ENCODE results near the gene LILRB3.

DNA sequence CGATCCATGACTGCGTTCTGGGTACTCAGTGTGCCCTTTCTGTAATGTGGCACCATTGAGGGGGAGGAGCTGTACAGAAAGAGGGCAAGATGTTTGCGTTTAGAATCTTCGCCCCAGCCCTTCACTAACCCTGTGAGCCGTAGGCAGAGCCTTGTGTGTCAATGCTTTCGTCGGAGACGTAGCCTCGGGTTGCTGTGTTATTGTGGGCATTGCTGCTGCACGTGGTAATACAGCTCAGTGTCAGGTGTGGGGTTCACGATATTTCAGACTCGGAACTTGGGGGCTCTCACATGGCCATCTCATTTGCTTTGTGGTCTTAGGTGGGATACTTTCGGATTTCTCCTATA, 16.0 kb downstream of the LILRB3 start:
- TF ChIP-seq POLR2A (IDR thresholded peaks at IDR 0.05) (no peak), POLR2AphosphoS5 (IDR thresholded peaks at IDR 0.05) (no peak)
- TF ChIP-seq, protein P1, sequence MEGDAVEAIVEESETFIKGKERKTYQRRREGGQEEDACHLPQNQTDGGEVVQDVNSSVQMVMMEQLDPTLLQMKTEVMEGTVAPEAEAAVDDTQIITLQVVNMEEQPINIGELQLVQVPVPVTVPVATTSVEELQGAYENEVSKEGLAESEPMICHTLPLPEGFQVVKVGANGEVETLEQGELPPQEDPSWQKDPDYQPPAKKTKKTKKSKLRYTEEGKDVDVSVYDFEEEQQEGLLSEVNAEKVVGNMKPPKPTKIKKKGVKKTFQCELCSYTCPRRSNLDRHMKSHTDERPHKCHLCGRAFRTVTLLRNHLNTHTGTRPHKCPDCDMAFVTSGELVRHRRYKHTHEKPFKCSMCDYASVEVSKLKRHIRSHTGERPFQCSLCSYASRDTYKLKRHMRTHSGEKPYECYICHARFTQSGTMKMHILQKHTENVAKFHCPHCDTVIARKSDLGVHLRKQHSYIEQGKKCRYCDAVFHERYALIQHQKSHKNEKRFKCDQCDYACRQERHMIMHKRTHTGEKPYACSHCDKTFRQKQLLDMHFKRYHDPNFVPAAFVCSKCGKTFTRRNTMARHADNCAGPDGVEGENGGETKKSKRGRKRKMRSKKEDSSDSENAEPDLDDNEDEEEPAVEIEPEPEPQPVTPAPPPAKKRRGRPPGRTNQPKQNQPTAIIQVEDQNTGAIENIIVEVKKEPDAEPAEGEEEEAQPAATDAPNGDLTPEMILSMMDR (IDR thresholded peaks at IDR 0.05 in 8 of 11, conservative IDR thresholded peaks at IDR 0.05 in 3 of 11): no peak

All from spleen (tissue), 7 donors.